Measurements from ENCODE around the gene TMEM254.
"Not testable (repeated sequence)": the region's sequence is repeated elsewhere in the genome, so short reads cannot be mapped to it uniquely, and the experiment has no call there.

Gene TMEM254

GRCh38 chr10:80133687-80134086, 55.2 kb downstream of the TMEM254 start:
- DNase-seq = not testable (repeated sequence)

- DNase-seq = no peak
These were observed 57.7 kb downstream of the TMEM254 start for GRCh38 chr10:80136134-80136571.

DNA sequence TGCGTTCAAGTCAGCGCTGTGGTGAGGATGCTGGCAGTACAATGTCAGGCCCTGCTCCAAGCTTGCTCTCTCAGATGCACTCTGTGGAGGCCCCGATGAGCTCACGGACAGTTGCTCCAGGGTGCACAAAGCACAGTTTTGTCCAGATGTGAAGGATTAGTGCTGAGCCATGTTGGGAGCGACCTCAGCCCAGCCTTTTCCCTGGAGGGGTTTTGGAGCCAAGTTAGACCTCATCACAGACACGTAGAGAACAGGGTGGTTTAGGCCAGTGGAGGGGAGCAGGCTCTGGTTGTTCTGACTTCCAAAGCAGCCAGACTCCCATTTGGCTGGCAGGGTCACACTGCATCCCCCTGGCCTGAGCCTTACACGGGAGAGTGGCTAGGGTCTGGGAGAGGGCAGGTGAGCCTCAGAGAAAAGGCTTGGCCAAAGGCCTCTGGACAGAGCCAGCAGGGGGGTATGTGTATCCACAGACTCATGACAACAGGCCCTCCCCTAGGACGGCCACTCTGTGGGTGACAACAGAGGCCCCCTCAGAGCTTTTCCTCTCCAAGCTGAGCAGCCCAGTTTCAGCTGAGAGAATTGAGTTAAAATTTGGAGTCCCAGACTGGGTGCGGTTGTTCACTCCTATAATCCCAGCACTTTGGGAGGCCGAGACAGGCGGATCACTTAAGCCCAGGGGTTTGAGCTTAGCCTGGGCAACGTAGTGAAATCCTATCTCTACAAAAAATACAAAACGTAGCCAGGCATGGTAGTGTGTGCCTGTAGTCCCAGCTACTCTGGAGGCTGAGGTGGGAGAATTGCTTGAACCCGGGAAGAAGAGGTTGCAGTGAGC, 58.8 kb downstream of the TMEM254 start:
- no peak for DNase-seq

DNA sequence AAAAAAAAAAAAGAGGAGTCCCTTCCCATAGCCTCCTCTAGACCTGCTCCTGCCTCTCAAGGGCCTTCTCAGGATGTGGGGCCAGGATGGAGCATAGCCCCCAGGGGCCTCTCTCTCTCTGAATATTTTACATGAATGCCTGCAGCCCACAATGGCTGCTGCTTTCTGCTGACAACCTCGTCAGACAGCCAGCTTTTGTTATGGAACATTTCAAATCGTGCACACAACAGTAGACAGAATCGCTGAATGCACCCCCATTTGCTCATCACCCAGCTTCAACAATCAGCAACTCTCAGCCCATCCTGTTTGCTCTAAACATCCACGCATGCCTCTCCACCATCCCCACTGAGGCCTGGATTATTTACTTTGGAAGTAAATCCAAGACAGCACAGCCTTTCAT, 59.5 kb downstream of the TMEM254 start:
- no peak for DNase-seq

GRCh38 chr10:80139265-80139664, 60.8 kb downstream of the TMEM254 start:
- no peak for DNase-seq

DNA sequence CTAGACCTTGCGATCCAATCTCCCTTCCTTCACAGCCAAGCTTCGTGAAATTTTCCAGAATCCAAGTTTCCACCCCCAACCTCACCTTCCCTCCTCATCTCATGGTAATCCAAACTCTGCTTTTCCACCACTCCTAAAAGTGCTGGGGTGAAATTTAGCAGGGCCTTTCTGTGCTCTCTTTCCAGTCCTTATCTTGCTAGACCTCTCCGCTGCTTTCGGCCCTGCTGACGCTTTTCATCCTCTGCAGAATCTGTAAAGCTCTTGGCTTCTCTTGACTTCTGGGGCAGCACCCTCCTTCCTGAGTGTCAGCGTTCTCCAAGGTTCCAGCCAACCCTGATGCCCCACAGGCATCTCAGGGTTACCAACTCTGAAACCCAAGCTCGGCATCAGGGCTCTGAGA, 61.8 kb downstream of the TMEM254 start:
- DNase-seq = no peak

DNA sequence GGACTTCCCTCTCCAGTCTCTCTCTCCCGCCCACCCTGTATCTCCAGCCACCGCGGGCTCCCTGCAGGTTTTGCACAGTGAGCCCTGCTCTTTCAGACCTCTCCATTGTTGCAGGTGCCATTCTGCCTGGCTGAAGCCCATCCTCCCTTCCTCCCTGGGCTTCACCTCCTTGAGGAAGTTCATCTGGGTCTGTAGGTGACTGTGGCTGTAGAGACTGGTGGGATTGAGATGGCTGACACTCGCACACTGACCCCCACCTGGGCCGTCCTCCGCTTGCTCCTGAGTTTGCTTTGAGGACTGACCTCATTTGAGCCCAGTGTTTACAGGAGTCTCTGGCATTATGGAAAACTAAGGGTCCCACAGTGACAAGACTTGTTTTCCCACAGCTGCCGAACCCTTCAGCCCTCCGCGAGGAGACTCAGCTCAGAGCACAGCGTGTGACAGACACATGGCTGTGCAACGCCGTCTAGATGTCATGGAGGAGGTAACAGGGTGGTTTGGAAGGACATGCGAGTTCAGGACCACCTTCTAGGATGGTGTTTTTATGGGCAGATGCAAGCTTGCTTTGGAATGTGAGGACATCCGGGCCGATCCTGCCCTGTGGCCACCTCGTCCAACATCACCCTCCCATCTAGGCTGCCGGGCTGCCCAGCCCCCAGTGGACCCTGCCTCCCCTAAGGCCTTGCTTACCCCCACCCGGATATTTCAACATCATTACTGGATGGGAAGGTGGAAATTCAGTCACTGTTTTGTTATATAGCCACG, 63.4 kb downstream of the TMEM254 start:
- DNase-seq = no peak
